GM18870 (cell line): ENCODE data around the gene SLC25A1.

Source experiments
- ATAC-seq: cut with Tn5 transposase; IDR thresholded peaks from one replicate; pipeline ENCODE4 v1.9.1; 2021; ENCODE audit warnings: moderate library complexity; ENCODE audit not compliant: unreplicated experiment

The SLC25A1 gene

GRCh38 chr22:19181786-19182471, 3.4 kb upstream of the SLC25A1 start:
- no peak for ATAC-seq

GRCh38 chr22:19180740-19181410, 2.3 kb upstream of the SLC25A1 start:
- ATAC-seq = no peak

- no peak for ATAC-seq
Measured at GRCh38 chr22:19180234-19180633, 1.7 kb upstream of the SLC25A1 start.

DNA sequence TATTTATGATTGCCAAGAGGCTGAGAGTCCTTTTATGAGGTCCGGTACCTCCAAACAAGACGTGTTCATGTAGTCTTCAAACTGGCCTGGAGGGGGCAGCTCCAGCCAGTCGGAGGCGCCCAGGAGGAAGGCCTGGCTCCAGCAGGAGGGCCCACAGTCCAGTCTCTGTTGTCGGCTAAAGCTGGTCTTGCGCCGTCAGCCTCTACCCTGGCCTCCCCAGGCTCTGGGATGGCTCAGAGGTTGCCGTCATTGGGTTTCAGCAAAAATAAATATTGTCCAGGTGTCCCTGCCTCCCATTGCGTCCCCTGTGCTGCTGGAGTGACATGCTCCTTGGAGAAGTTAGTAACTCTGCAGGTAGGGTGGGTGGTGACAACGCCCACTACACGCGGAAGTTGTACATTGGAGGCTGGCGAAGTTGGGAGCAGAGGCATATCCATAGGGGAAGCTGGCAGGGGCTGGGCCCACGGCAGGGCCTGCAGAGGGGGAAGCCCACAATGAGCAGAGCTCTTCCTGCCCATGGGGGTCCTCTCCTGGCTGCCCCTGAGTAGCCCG, 1.0 kb upstream of the SLC25A1 start:
- ATAC-seq = no peak

GRCh38 chr22:19178065-19178656, 375 bp downstream of the SLC25A1 start:
- ATAC-seq = no peak

- no peak for ATAC-seq
Measured at GRCh38 chr22:19177164-19178064, 1.1 kb downstream of the SLC25A1 start.

- no peak for ATAC-seq
Measured at GRCh38 chr22:19176732-19177131, 1.8 kb downstream of the SLC25A1 start.

- ATAC-seq = no peak
Measured at GRCh38 chr22:19176175-19176643, 2.3 kb downstream of the SLC25A1 start.

DNA sequence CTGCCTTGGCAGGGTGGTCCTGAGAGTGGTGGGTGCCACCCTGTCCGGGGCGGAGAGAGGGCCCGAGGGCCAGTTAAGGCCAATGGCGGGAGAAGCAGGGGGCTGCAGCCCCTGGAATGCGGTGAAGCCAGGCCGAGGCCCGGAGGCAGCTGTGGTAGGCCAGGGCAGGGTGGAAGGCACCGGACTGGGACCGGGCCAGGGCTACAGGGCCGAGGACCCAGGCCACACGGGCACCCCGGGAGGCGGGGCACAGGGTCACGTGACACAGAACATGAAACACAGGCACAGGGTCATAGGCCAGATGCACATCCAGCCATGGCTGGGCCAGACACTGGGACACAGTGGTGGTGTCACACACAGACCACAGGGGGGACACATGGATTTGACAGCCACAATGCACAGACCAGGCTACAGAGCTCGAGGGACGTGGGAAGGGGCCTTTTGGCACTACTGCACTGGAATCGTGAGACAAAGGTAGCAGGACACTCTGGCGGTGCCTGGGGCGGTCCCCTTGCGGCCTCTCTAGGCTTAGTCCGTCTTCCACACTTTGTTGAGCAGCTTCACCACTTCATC, 2.8 kb downstream of the SLC25A1 start:
- no peak for ATAC-seq

- ATAC-seq = no peak
Measured at GRCh38 chr22:19175026-19175601, 3.4 kb downstream of the SLC25A1 start.

- ATAC-seq = no peak
Measured at GRCh38 chr22:19174106-19175025, 4.2 kb downstream of the SLC25A1 start.

DNA sequence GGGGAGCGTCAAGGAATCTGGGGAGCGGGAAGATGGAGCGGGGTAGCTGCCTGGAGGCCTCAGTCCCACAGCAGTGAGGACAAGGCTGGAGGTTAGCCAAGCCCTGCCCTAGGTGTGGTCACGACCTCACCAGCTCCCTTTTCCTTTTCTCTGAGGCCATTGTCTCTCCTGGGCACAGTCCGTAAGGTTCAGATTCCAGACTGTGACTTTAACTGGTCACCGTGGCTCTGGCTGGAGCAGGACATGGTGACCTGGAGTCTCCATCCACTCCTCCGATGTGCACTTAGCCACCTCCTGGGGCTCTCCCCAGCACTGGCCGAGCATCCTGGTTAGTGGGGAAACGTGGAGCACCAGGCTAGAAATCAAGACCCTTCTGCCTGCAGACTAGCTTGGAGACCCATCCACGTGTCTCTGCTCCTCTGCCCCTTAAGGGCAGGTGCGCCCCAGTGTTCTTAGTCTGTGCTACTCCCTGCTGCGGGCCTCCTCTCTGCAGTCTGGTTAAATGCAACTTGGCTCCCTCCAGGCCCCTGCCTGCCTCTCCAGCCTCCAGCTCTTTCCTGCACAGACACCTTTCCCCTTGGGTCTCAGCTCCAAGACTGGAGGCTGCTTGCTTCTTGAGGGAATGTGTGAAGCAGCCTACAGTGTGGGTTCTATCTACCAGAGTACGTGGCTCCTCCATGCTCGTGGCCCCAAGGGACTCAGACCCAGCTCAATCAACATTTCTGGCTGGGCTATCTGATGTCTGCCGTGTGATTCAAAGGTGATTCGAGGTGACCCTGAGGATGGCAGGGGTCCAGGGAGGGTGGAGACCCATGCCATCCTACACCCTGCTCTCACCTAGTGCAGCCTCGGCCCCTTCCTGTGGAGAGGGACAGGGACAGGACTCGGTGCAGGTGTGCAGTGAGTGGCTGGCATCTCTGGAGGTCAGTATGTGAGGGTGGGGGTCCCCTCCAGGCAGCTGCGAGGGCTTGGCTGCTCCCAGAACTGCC, 5.2 kb downstream of the SLC25A1 start:
- ATAC-seq = no peak

DNA sequence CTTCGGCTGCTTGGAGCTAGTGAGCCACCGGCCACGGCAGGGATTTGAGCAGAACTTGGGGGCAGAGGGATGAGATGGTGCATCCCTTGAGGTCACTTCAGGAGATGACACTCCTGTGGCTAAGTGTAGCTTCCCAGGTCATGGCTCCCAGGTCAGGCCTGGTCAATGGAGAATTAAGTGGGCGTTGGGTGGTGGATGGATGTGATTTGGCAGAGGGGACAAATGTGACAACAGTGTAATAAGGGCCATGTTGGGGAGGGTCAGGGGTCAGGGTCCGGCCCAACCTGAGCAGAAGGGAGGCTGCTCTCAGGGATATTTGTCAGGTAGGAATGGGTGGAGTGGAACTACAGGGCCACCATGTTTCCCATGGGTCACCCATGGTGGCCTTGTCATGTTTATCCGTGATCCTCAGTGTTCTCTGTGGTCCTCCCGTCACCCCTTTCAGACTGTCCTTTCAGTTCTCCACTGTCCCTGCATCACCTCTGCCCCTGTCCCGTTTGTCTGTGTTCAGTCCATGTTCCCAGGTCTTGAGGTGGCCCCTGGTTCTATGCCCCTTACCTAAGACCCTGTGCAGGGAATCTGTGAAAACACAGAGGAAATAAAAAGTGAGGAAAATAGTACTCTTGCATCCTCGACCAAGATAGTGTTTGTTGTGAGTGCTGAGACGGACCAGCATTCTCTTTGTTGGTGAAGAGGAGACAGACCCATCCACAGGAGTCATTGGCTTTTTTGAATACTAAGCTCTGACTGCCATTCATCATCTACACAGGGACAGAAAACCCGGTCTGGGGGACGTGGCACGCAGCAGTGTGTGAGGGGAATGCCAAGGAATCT, 6.1 kb downstream of the SLC25A1 start:
- ATAC-seq = no peak

DNA sequence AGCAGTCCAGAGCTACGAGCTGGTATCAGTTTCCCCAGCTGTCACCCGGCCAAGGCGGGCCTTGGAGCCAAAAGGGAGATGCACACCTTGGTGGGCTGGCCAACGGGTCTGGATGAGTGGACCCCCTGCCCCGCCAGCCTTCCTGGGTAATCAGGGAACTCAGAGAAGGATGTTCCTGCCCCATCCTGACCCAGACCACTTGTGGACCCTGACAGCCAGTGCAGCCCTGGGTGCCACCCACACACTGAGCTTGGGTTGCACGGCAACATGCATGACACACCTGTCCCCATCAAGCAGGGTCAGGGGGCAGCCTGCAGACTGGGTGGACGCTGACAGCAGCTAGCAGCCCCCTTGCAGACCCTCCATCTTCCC, 8.6 kb downstream of the SLC25A1 start:
- no peak for ATAC-seq

- no peak for ATAC-seq
Measured at GRCh38 chr22:19169002-19169946, 9.3 kb downstream of the SLC25A1 start.
